Hepatocyte (in vitro differentiated cells): ENCODE measurements around the gene NR1H3.

Experiments
- EZH2 ChIP-seq: fragments of 200-600 bp; sonication (generic); IDR thresholded peaks from 2 replicates; pipeline ENCODE4 v1.6.1; 2016; ENCODE audit warnings: antibody characterized with exemption, mild to moderate bottlenecking, borderline replicate concordance
- EZH2phosphoT487 ChIP-seq: fragments of 200-600 bp; sonication (generic); IDR thresholded peaks from one replicate; pipeline ENCODE4 v1.6.1; 2018; ENCODE audit warnings: antibody characterized with exemption, mild to moderate bottlenecking, low read depth, moderate library complexity; ENCODE audit not compliant: unreplicated experiment, severe bottlenecking
- TF ChIP-seq, protein P1 (sequence below): fragments of 200-600 bp; sonication (generic); IDR thresholded peaks from 2 replicates; pipeline ENCODE4 v1.5.1; 2016; ENCODE audit warnings: antibody characterized with exemption, mild to moderate bottlenecking; ENCODE audit not compliant: poor library complexity

DNA sequence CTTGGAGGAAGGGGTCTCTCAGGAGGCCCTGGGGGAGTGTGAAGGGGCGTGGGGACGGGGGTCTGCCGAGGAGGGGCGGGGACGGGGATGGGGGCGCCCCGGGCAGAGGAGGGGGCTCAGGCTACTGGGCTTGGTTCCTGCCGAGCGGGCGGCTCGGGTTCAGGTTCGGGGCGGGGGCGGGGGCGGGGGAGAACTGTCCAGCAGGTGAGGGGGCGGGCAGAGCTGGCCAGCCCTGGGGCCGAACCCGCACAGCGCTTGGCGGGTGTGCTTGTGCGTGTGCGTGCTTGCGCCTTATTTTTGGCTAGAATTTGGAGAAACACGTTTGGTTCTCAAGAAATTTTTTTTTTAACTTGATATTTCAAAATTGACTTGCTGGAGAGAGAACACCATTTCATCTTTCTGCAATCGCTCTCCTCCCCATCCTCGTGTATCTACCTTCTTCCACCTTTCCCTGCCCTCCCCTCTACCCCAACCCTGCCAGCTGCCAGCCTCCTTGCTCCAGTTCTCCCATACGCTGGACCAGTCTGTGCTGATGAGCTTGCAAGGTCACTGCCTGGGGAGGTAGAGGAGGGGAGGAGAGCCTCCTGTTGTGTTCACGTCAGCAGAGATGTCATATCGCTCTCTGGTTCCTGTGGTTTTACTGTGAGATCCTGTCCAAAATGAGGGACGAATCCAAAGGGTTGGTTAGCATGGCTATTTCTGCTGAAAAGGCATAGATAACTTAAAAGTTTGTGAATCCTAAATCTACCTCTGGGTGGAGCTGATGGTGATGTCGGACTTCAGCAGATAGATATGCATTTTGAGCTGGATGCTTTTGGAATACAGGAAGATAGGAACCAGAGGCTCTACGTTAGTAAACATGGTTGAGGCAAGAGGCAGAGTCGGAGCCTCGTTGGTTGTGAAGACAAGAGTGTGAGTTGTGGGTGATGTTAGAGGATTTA is 12.8 kb downstream of the NR1H3 start:
- TF ChIP-seq, protein P1, sequence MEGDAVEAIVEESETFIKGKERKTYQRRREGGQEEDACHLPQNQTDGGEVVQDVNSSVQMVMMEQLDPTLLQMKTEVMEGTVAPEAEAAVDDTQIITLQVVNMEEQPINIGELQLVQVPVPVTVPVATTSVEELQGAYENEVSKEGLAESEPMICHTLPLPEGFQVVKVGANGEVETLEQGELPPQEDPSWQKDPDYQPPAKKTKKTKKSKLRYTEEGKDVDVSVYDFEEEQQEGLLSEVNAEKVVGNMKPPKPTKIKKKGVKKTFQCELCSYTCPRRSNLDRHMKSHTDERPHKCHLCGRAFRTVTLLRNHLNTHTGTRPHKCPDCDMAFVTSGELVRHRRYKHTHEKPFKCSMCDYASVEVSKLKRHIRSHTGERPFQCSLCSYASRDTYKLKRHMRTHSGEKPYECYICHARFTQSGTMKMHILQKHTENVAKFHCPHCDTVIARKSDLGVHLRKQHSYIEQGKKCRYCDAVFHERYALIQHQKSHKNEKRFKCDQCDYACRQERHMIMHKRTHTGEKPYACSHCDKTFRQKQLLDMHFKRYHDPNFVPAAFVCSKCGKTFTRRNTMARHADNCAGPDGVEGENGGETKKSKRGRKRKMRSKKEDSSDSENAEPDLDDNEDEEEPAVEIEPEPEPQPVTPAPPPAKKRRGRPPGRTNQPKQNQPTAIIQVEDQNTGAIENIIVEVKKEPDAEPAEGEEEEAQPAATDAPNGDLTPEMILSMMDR: peak; percentile 32
- TF ChIP-seq EZH2phosphoT487 (no peak), EZH2 (no peak)
